G401 (cell line): ENCODE data around the gene HNRNPH3. TPM values are rescaled to one million over a fixed set of nuclear protein-coding genes. Genes with fewer than 3 reads are reported as not detected.
"Not testable (repeated sequence)": the region's sequence is repeated elsewhere in the genome, so short reads cannot be mapped to it uniquely, and the experiment has no call there.

Source experiments
- DNase-seq: peaks from one replicate; pipeline ENCODE4 v3.0.0-alpha.2; 2015; ENCODE audit warnings: low spot score
- in situ Hi-C: cut with HindIII; loops from 2 replicates; pipeline ENCODE4 v1.10.0; 2016; ENCODE audit warnings: low sequenced_read_pairs, mixed read lengths
- total RNA-seq: library from RNA; depleted of rRNA; stranded (reverse); fragments of >200 nt; shearing (Covaris generic); gene quantifications from 2 replicates; pipeline ENCODE4 v1.2.3, GENCODE V29; 2014; rRNA removed

The HNRNPH3 gene, protein sequence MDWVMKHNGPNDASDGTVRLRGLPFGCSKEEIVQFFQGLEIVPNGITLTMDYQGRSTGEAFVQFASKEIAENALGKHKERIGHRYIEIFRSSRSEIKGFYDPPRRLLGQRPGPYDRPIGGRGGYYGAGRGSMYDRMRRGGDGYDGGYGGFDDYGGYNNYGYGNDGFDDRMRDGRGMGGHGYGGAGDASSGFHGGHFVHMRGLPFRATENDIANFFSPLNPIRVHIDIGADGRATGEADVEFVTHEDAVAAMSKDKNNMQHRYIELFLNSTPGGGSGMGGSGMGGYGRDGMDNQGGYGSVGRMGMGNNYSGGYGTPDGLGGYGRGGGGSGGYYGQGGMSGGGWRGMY
- 32.1 and 67.4 TPM in 2 replicates for total RNA-seq

DNA sequence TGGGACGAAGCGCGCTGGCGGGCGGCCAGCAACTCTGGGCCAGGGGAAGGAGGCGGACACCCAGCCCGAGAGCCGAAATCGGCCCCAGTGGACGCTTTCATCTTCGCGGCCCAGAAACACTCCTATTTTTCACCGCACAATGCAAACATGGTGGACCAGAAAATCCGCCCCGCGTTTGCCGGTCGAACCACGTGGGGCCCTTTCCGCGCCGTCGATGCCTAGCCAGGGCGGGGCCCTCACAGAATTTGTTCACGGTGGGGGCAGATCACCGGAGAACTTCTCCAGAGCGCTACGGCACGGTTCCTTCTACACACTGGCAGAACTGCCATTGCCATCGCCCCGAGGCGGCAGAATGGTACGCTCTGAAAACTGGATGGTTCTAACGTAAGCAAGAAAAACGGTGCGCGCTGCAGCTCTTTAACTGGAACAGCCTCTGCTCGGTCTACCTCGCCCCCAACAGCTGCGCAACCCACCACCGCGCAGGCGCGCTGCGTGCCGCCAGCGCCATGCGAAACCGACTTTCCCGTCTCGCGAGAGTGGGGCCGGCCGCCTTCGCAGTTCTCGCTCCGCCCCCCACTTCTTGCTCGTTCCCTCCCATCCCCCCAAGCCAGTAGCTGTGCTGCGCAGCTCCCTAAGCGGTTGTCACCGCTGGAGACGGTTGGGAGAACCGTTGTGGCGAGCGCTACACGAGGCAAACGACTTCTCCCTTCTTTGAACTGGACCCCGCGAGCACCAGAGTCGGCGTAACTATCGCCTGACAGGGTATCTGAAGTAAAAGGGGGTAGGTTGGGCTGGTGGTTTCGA lies at the start of gene HNRNPH3:
Gene HNRNPH3 (plus strand): TSS at position 610 of the 804 bp plus-strand sequence. CDS start 5,158 bp downstream, outside the sequence.
- in situ Hi-C loops: no loop called here
- DNase-seq: peak; percentile 96

DNA sequence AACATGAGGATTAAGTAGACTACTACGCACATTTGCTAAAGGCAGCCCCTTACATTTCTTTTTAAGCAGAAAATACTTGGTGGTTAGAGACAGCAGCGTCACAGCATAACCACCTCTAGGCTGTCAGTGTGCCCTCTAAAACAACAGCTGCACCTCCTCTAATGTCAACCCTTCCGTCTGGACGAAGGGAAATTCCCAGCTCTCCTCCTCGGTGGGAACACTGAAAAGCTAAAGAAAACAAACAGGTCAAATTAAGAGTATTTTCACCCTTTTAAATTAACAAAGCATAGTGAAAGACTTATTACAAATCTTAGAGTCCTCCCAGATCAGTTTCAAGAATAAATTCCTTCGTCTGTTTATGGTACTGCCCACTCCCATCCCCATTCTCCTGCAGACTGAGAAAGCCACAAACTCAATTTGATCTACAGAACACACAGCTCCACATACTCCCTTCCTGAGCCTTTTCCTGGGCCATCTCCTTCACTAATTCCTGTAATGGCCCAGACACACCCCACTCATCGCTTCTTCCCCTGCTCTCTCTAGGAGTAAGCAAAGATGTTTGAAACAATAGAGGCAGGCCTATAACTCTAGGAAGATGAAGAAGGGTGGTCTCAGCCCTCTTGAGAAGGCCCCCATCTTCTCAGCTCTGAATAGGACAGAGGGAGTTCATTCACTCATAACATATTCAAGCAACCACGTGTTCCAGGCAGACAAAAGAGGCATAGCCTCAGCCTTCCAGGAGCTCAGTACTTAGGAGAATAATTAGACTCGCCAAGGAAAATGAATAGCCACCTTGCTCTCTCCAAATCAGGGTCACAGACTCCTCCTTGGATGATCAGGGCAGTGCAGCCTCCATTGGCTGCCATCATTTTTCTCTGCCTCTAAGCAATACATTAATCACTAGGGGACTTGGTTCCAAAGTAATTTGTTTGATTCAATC lies 47.5 kb upstream of the HNRNPH3 start:
- in situ Hi-C loops: no loop called here
- no peak for DNase-seq

DNA sequence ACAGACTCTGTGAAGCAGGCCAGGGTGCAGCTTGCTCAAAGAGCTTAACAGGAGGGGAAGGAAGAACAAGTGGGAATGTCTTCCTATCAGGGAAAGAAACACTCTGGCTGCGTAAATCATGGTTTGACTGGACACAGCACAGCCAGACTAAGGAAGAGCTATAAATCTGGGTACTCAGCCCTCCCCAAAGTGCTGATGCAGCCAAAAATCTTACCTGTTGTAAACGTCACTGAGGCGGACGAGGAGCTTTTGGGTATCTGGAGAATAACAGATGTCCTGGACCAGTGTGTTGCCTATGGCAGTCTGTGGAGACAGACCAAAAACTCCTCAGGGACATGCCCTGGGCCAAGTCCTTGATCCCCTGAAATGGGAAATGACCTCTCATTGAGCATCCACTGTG lies 43.1 kb upstream of the HNRNPH3 start:
- in situ Hi-C loops: no loop called here
- DNase-seq: no peak

DNA sequence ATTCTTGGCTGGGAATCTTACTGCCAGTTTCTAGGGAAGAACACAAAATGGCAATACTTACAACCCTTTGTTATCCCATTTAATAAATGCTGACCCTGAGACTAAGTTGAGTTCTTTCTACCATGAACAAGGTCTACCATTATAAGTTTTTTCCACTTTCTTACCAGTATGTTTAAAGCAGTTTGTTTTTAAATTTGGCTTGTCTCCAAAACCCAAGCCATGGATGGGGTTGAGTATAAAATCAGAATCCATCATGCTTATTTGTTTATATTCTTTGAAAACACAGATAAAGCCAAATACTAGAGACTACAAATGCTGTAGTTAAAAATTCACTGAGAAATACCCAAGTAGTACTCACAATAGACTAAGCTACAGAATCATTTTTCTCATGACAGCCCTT lies 41.1 kb upstream of the HNRNPH3 start:
- DNase-seq: no peak
- in situ Hi-C loops: no loop called here

DNA sequence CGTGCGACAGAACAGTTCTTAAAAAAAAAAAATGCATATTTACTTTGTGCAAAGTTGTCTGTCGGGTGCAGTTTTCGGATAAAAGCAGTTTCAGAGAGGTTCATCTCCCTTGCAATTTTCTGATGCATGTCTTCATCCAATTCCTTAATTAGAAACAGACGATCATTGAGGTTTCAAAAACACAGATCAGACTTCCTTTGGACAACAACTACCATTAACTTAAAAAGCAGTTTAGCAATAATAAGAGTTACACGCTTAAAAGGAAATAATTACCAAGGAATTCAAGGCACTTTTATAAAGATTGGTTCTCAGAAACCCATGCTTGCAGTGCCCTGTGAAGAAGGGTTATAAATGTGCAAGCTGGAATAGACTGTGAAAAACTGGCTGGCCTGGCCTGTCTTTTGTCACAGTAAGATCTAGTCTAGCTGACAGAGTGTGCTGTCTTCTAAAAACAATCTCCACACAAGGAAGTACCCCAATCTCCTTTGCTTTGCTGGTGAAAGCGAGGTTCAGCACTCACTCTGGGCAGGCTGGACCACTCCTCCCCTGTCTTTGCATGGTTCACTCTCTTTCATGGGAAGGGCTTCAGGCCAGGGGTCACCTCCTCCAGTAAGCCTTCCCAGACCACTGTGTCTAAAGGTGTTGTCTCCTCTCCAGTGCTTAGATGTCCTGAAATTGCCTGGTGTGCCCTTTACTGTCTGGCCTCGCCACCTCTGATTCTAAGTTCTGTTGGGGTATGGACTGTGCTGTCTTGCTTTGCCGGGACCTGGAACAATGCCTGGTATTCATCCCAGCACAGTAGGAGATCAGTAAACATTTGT lies 34.8 kb upstream of the HNRNPH3 start:
- no peak for DNase-seq
- in situ Hi-C loops: no loop called here

DNA sequence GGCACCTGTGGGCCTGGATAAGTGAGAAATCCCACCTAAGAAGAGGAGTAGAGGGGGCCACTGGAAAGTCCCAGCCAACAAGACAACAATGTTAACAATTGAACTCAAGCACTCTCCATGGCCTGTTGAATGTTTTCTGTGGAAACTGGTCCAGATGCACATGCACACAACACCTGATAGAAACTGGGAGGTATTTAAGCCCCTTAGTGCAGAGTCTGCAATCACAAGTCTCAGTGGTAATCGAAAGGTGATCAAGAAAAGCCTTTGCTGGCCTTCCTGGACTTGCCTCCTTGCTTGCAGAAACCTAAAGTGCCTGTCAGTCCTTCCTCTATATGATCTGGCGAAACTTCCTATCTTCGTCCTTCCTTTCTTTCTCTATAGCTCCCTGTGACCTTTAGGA lies 30.6 kb upstream of the HNRNPH3 start:
- DNase-seq: no peak
- in situ Hi-C loops: no loop called here

DNA sequence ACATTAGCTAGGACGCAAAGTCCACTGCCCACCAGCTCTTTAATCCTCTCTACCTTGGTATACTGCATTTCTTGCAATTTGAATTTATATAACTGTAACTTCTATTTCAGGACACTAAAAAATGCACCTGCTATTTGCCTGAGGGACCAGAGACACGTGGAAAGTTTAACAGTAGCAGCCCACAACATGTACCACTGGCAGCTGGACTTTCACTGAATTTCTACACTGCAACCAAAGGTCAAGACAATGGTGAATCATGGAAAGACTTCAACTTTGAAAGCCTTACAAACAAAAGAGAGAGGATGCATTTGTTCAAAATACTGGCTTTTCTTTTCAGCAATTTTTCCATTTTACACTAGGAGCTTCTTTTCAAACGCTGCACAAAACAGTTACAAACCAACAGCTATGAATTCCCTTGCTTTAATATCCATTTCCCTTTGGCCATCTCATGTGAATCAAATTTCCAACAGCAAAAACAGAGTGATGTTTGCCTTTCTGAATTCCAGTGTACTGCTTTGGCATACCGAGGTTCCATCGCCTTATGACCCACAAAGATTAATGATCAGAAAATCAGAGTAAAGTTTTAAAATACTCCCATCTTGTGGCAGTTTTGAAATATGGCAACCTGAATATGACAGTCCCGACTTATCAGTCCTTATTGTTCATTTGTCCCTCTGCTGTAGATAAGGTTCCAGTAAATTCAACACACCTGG lies 29.9 kb upstream of the HNRNPH3 start:
- in situ Hi-C loops: no loop called here
- peak; percentile 76 for DNase-seq

DNA sequence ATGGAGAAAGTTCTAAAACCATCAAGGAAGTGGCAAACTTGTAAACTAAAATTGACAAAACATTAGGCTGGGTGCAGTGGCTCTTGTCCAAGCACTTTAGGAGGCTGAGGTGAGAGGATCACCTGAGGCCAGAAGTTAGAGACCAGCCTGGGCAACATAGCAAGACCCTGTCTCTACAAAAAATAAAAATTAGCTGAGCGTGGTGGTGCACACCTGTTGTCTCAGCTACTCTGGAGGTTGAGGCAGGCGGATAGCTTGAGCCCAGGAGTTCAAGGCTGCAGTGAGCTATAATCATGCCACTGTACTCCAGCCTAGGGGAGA lies 29.4 kb upstream of the HNRNPH3 start:
- in situ Hi-C loops: no loop called here
- no peak for DNase-seq

DNA sequence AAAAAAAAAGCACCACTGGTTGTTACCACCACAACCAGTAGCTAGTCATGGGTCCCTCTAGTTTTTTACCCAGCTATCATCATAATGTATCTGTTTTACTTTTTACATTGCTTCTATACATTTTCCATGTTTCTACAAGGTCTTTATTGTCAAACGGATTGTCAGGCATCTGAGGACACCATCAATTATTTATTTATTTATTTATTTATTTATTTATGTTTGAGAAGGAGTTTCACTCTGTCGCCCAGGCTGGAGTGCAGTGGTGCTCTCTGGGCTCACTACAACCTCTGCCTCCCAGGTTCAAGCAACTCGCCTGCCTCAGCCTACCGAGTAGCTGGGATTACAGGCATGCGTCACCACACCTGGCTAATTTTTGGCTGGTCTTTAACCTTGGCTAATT lies 29.0 kb upstream of the HNRNPH3 start:
- DNase-seq: no peak
- in situ Hi-C loops: no loop called here

DNA sequence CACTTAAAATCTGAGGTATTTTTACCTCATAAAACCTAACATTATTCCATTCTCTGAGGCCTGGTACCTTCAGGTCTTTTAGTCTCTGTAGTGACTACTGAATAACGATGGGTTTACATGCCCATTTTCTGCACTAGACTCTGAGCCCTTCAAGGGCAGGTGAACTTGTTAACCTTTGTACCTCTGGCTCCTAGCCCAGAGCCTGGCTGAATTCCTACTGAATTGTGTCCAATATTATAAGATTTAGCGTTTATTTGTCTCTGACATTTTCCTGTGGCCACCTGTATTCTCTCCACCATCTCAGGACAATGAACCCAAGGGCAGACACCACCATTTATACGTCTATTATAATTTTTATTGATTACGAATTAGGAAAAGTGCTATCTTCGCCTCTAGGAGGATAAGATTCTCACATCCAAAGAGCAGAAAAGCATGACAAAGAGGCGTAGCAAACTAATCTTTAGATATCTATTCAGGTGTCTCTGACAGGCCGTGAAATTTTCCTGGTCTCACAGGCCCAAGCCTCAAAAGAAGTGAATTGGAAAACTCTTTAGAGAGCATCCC lies 27.9 kb upstream of the HNRNPH3 start:
- in situ Hi-C loops: no loop called here
- no peak for DNase-seq

DNA sequence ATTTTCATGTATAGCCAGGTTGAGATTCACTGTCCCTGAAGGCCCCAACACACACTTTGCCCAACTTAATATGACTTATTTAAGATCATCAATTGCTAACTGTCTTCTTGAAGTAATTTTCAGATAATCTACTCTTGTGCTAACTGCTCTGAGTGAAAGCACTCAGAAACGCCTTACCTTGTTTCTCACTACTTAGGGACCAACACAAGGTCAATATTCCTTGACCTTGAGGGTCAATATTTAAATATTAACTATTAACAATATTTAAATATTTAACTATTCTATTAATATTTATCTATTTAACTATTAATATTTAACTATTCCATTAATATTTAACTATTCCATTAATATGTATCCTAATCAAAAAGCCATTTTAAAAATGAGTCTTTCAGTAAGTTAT lies 26.0 kb upstream of the HNRNPH3 start:
- no peak for DNase-seq
- in situ Hi-C loops: no loop called here

DNA sequence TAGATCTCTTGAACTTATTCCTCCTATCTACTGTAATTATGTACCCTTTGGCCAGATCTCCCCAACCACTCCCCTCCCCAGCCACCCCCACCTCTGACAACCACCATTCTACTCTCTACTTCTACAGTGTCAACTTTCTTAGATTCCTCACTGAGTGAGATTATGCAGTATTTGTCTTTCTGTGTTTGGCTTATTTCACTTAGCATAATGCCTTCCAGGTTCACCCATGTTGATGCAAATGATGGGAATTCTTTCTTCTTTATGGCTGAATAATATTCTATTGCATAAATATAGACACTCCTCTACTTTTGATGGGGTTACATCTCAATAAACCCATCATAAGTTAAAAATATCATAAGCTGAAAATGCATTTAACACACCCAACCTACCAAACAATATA lies 21.3 kb upstream of the HNRNPH3 start:
- no peak for DNase-seq
- in situ Hi-C loops: no loop called here

DNA sequence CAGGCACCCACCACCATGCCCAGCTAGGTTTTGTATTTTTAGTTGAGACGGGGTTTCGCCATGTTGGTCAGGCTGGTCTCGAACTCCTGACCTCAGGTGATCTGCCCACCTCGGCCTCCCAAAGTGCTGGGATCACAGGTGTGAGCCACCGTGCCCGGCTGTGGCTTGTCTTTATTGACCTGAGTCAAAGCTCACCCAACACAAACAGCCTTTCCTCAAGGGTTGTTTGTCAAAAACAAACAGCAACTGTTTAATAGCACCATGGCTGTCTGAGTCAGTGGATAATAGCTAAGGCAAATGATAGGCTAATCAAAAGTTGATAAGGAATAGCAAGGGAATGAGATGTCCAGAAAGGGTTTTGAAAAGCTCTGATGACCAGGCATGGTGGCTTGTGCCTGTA lies 16.9 kb upstream of the HNRNPH3 start:
- DNase-seq, in situ Hi-C loops: not testable (repeated sequence)

DNA sequence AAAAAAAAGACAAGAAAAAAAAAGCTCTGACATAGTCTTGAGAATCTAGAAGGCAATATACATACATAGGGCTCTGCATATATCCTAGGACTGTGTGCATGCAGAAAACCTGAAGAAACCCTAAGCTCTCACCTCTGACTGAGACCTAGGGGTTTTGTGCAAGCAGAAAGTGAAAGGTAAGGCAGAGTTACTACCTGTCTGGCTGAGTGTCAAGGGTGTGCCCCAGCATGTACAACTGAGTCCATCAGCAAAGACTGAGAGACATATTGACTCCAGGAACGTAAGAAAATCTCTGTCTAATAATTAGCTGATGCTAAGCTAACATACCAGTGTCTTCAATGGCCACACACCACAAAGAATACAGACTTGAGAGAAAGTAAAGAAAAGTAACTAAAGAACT lies 16.3 kb upstream of the HNRNPH3 start:
- DNase-seq: no peak
- in situ Hi-C loops: no loop called here

DNA sequence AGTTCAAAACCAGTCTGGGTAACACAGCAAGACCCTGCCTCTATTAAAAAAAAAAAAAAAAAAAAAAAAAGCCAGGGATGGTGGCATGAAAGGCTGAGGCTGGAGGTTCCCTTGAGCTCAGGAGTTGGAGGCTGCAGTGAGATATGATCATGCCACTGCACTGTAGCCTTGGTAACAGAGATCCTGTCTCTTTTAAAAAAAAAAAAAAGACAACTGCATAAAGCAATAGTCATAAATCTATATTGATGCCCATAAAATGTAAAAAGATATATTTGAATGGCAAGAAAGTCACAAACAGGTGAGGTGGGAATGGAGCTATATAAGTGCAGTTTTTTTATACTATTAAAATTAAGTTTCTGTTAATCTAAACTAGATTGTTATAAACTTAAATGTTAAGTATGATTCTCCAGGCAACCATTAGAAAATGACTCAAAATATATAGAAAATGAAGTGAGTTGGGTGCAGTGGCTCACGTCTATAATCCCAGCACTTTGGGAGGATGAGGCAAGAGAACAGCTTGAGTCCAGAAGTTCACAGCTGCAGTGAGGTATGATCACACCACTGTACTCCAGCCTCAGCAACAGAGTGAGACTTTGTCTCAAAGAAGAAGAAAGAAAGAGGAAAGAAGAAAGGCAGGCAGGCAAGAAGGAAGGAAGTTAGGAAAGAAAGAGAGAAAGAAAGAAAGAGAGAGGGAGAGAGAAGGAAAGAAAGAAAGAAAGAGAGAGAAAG lies 13.4 kb upstream of the HNRNPH3 start:
- no peak for DNase-seq
- in situ Hi-C loops: no loop called here

DNA sequence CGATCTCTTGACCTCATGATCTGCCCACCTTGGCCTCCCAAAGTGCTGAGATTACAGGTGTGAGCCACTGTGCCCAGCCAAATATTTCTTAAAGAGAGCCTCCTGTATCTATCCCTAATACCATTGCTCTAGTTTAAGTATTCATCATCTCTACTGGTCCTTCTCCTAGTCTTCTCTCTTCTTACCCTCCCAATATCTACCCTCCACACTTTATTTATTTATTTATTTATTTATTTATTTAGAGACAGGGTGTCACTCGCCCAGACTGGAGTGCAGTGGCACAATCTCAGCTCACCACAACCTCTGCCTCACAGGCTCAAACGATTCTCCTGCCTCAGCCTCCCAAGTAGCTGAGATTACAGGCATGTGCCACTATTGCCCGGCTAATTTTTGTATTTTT lies 7.5 kb upstream of the HNRNPH3 start:
- in situ Hi-C loops, DNase-seq: not testable (repeated sequence)
